Right ventricle myocardium superior (tissue), 1 donor: ENCODE data around the gene ENDOG. TPM values are rescaled to one million over a fixed set of nuclear protein-coding genes. Genes with fewer than 3 reads are reported as not detected.
"Not testable (repeated sequence)": the region's sequence is repeated elsewhere in the genome, so short reads cannot be mapped to it uniquely, and the experiment has no call there.

Source experiments
- ATAC-seq: fragments of 200-7000 bp; cut with Tn5 transposase; one replicate; pipeline ENCODE4 v1.9.1; 2020; ENCODE audit warnings: mild to moderate bottlenecking; ENCODE audit not compliant: poor library complexity
- DNase-seq: peaks from one replicate; pipeline ENCODE4 v3.0.0-alpha.2; 2020
- intact Hi-C: fragments of 100-400 bp; cut with DNase I; formaldehyde crosslinking; loops from one replicate; pipeline ENCODE4 v1.11.2; 2022
- long read RNA-seq: library from polyadenylated mRNA; unstranded; transcript quantifications from one replicate; pipeline ENCODE4 v2.0.0, GENCODE V29; 2021
- total RNA-seq: library from RNA; stranded (reverse); fragmentation: NEBNext Ultra II Directional; extraction: Animal tissue kit (Norgen Biotek cat#: 25700); gene quantifications from one replicate; pipeline ENCODE4 v1.2.1, GENCODE V29; 2021
- donor health status: DM: no; HTN: yes; CAD: no; lungs with severe emphysema.

Gene ENDOG
- total RNA-seq: 89.0 TPM
- long read RNA-seq, transcript ENDOG-201 (3 exons, 1,172 nt): major isoform, 165 of 184 reads
- long read RNA-seq, partial matches to known transcripts: 7 of 184 reads
- long read RNA-seq, other reads (novel, unspliced or antisense): 12 of 184 reads

- intact Hi-C loops: no loop called here
- ATAC-seq: peak; percentile 94
- peak; percentile 99 for DNase-seq
Observed at GRCh38 chr9:128818099-128818838, at the start of gene ENDOG. Gene ENDOG (plus strand): TSS chr9:128818500. CDS start chr9:128818685, 185 bp downstream.

GRCh38 chr9:128768606-128769005 lies 49.7 kb upstream of the ENDOG start:
- intact Hi-C loops: no loop called here
- ATAC-seq: no peak
- DNase-seq: no peak

GRCh38 chr9:128770286-128771030 lies 47.8 kb upstream of the ENDOG start:
- DNase-seq (no peak), ATAC-seq (no peak)
- intact Hi-C loops: no loop called here

- intact Hi-C loops: no loop called here
- no peak for DNase-seq
Observed at GRCh38 chr9:128771094-128771721, 47.1 kb upstream of the ENDOG start.

GRCh38 chr9:128771745-128772519 lies 46.4 kb upstream of the ENDOG start, which contains the start of gene ZER1:
Gene ZER1 (minus strand): TSS chr9:128771927. CDS start chr9:128755565, 16,362 bp downstream.
- peak; percentile 97 for DNase-seq
- intact Hi-C loops: no loop called here
- peak; percentile 99 for ATAC-seq

More at GRCh38 chr9:128771094-128771721, 47.1 kb upstream of the ENDOG start:
- ATAC-seq: peak; percentile 33

- intact Hi-C loops: no loop called here
- ATAC-seq (no peak), DNase-seq (no peak)
Observed at GRCh38 chr9:128773049-128773448, 45.3 kb upstream of the ENDOG start.

- no peak for ATAC-seq
- intact Hi-C loops: no loop called here
Observed at GRCh38 chr9:128774804-128775203, 43.5 kb upstream of the ENDOG start.

GRCh38 chr9:128780093-128780492 lies 38.2 kb upstream of the ENDOG start:
- ATAC-seq, DNase-seq, intact Hi-C loops: not testable (repeated sequence)

More at GRCh38 chr9:128774804-128775203, 43.5 kb upstream of the ENDOG start:
- DNase-seq: no peak

GRCh38 chr9:128781187-128782070 lies 36.9 kb upstream of the ENDOG start:
- DNase-seq: no peak
- ATAC-seq: no peak
- intact Hi-C loops: no loop called here

GRCh38 chr9:128782669-128783068 lies 35.6 kb upstream of the ENDOG start:
- intact Hi-C loops: no loop called here
- no peak for DNase-seq
- no peak for ATAC-seq

GRCh38 chr9:128785427-128785826 lies 32.9 kb upstream of the ENDOG start:
- no peak for ATAC-seq
- intact Hi-C loops: no loop called here
- DNase-seq: no peak

- intact Hi-C loops: no loop called here
- ATAC-seq: peak; percentile 98
- DNase-seq: peak; percentile 94
Observed at GRCh38 chr9:128786681-128787601, 31.4 kb upstream of the ENDOG start, which contains the start of gene TBC1D13. Gene TBC1D13 (plus strand): TSS chr9:128787253. CDS start chr9:128787354, 101 bp downstream.

GRCh38 chr9:128787659-128788058 lies 30.6 kb upstream of the ENDOG start:
- intact Hi-C loops: no loop called here
- no peak for DNase-seq

GRCh38 chr9:128788445-128788844 lies 29.9 kb upstream of the ENDOG start:
- intact Hi-C loops: no loop called here
- no peak for ATAC-seq
- no peak for DNase-seq

More at GRCh38 chr9:128787659-128788058, 30.6 kb upstream of the ENDOG start:
- peak; percentile 6 for ATAC-seq

- no peak for ATAC-seq
- no peak for DNase-seq
- intact Hi-C loops: no loop called here
Observed at GRCh38 chr9:128790536-128790935, 27.8 kb upstream of the ENDOG start.

GRCh38 chr9:128792134-128792533 lies 26.2 kb upstream of the ENDOG start:
- intact Hi-C loops: no loop called here
- DNase-seq (no peak), ATAC-seq (no peak)
